ENCODE data around the gene C2orf72. TPM values are rescaled to one million over a fixed set of nuclear protein-coding genes. Genes with fewer than 3 reads are reported as not detected.

Gene C2orf72
- total and polyA plus RNA-seq, 3 donors from 2014 or later = 2.7 to 6.9 (median 5.3) TPM

- Histone ChIP-seq H3K27ac (no peak overlapping the region), H3K4me3 (no peak overlapping the region), H3K9me3 (no peaks in the 10 kb centered on the region), H3K4me1 (peaks cover 4% of the 10 kb centered on the region), H3K27me3 (no peaks in the 10 kb centered on the region), H3K36me3 (ENCODE audit: low read depth, missing control alignments) (no peaks in the 10 kb centered on the region)
- TF ChIP-seq POLR2A (IDR thresholded peaks at IDR 0.05) (no peak), CTCF (IDR thresholded peaks at IDR 0.05) (no peak)
- intact Hi-C loops (cut with DNase I; ENCODE audit: low total_unique reads) = no loop called here
- DNase-seq = no peak
- 36 to 53% methylated on average over 4 of the region's 4 CpGs for WGBS, 2 donors
Measured at GRCh38 chr2:231034291-231034882, 2.9 kb upstream of the C2orf72 start.

- intact Hi-C loops (cut with DNase I; ENCODE audit: low total_unique reads) = no loop called here
- Histone ChIP-seq H3K36me3 (ENCODE audit: low read depth, missing control alignments) (no peaks in the 10 kb centered on the region), H3K4me1 (peaks cover 4% of the 10 kb centered on the region), H3K27me3 (no peaks in the 10 kb centered on the region), H3K9me3 (no peaks in the 10 kb centered on the region), H3K27ac (no peak overlapping the region), H3K4me3 (no peak overlapping the region)
- TF ChIP-seq CTCF (IDR thresholded peaks at IDR 0.05) = no peak
- TF ChIP-seq POLR2A (IDR thresholded peaks at IDR 0.05) = no peak
- no peak for DNase-seq
- 48 to 51% methylated on average over 4 of the region's 4 CpGs for WGBS, 2 donors
Measured at GRCh38 chr2:231036131-231036530, 1.2 kb upstream of the C2orf72 start.

- WGBS, 2 donors = 31 to 35% methylated on average over 11 to 12 of the region's 12 CpGs
- intact Hi-C loops (cut with DNase I; ENCODE audit: low total_unique reads) = no loop called here
Measured at GRCh38 chr2:231036578-231037106, 681 bp upstream of the C2orf72 start.

DNA sequence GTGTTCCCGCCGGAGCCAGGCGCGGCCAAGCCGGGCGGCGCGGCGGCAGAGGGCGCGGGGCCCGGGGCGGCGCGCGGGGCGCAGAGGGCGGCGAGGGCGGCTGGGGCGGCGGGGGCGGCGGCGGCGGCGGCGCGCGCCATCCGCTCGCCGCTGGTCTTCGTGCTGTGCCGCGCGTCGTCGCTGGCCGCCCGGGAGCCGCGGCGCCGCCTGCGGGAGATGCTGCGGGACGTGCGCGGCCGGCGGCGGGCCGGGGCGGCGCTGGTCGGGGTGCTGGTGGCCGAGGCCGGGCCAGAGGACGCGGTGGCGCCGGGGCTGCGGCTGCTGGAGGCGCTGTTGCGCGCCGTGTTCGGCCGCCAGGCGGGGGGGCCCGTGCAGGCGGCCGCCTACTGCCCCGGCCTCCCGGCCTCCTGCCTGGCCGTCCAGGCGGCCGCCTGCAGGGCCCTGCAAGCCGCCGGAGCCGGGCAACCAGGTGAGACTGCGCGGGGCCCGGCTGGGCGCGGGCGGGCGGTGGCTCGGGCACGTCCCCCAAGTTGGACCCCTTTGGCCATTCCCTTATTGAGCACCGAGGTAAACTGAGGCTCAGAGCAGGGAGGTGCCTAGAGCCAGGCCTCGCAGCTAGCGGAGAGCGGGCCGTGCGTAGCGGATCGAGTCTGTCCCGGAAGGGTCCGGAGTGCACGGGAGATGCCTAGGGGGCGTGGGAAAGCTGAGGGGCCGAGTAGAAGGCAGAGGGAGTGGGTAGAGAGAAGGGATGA, 584 bp downstream of the C2orf72 start:
- intact Hi-C loops (cut with DNase I; ENCODE audit: low total_unique reads) = no loop called here
- Histone ChIP-seq H3K27me3 (no peaks in the 10 kb centered on the region), H3K4me1 (peaks cover 4% of the 10 kb centered on the region), H3K36me3 (ENCODE audit: low read depth, missing control alignments) (no peaks in the 10 kb centered on the region), H3K4me3 (peak overlapping the region; percentile 51 to 53), H3K27ac (peak overlapping the region in 1 of 2 donors; percentile 68), H3K9me3 (no peaks in the 10 kb centered on the region)
- TF ChIP-seq POLR2A (IDR thresholded peaks at IDR 0.05) (no peak), CTCF (IDR thresholded peaks at IDR 0.05) (no peak)
- no peak for DNase-seq
- 1% methylated on average over 13 to 65 of the region's 104 CpGs for WGBS, 2 donors

More at GRCh38 chr2:231036578-231037106, 681 bp upstream of the C2orf72 start:
- Histone ChIP-seq H3K36me3 (ENCODE audit: low read depth, missing control alignments) (no peaks in the 10 kb centered on the region), H3K27ac (no peak overlapping the region), H3K9me3 (no peaks in the 10 kb centered on the region), H3K4me1 (peaks cover 4% of the 10 kb centered on the region), H3K4me3 (peak overlapping the region; percentile 15 to 40), H3K27me3 (no peaks in the 10 kb centered on the region)
- DNase-seq = no peak
- TF ChIP-seq POLR2A (IDR thresholded peaks at IDR 0.05) (no peak), CTCF (IDR thresholded peaks at IDR 0.05) (no peak)
